ENCODE measurements around the gene SBF1. TPM values are rescaled to one million over a fixed set of nuclear protein-coding genes. Genes with fewer than 3 reads are reported as not detected.

The SBF1 gene
- total and polyA plus RNA-seq, 2 of the 13 experiments (the other 11 are each of a cell fraction or from before 2014, with no cell fraction given): 31.7 to 40.9 TPM

- no peak for TF ChIP-seq NFAT5 (CRISPR knock-in tag; IDR thresholded peaks at IDR 0.05)
- TF ChIP-seq KDM5A (IDR thresholded peaks at IDR 0.05; ENCODE audit: borderline replicate concordance, low read length): no peak
- 0 out of 2 replicates have a peak, but pooled peaks have one; percentile 24 for TF ChIP-seq ZNF318 (CRISPR knock-in tag; IDR thresholded peaks at IDR 0.05)
- TF ChIP-seq NCOA5 (CRISPR knock-in tag; IDR thresholded peaks at IDR 0.05): no peak
- no peak for TF ChIP-seq ZNF160 (CRISPR knock-in tag; IDR thresholded peaks at IDR 0.05)
- TF ChIP-seq HNF4G (IDR thresholded peaks at IDR 0.05; ENCODE audit: borderline replicate concordance, low read depth, low read length): no peak
- TF ChIP-seq HNF4G (CRISPR knock-in tag; IDR thresholded peaks at IDR 0.05; ENCODE audit: borderline replicate concordance, low read depth): no peak
- TF ChIP-seq ELF4 (CRISPR knock-in tag; IDR thresholded peaks at IDR 0.05; ENCODE audit: borderline replicate concordance): no peak
- no peak for TF ChIP-seq ZNF382 (CRISPR knock-in tag; IDR thresholded peaks at IDR 0.05; ENCODE audit: borderline replicate concordance)
- TF ChIP-seq PRMT3 (CRISPR knock-in tag; IDR thresholded peaks at IDR 0.05; ENCODE audit: borderline replicate concordance, low read depth): no peak
- no peak for TF ChIP-seq ZGPAT (CRISPR knock-in tag; IDR thresholded peaks at IDR 0.05)
- no peak for TF ChIP-seq U2AF1 (optimal IDR thresholded peaks at IDR 0.05; ENCODE audit: low read depth, low read length)
- peak; percentile 42; the same call in 1 of the 2 replicates for TF ChIP-seq TFDP1 (CRISPR knock-in tag; IDR thresholded peaks at IDR 0.05; ENCODE audit: borderline replicate concordance)
Measured at GRCh38 chr22:50507421-50507990, 32.7 kb upstream of the SBF1 start, which contains the start of gene LMF2 (continued).

Measured in HepG2 (cell line).